Measurements from ENCODE around the gene ADRB2.

The ADRB2 gene

GRCh38 chr5:148805326-148806290 is 20.8 kb upstream of the ADRB2 start:
- in situ Hi-C loops (cut with MboI; ENCODE audit: low sequenced_read_pairs): no loop called here

GRCh38 chr5:148806520-148806931 is 19.9 kb upstream of the ADRB2 start:
- in situ Hi-C loops (cut with MboI; ENCODE audit: low sequenced_read_pairs): no loop called here

- in situ Hi-C loops (cut with MboI; ENCODE audit: low sequenced_read_pairs): no loop called here
These were observed 18.6 kb upstream of the ADRB2 start for GRCh38 chr5:148807851-148808250.

DNA sequence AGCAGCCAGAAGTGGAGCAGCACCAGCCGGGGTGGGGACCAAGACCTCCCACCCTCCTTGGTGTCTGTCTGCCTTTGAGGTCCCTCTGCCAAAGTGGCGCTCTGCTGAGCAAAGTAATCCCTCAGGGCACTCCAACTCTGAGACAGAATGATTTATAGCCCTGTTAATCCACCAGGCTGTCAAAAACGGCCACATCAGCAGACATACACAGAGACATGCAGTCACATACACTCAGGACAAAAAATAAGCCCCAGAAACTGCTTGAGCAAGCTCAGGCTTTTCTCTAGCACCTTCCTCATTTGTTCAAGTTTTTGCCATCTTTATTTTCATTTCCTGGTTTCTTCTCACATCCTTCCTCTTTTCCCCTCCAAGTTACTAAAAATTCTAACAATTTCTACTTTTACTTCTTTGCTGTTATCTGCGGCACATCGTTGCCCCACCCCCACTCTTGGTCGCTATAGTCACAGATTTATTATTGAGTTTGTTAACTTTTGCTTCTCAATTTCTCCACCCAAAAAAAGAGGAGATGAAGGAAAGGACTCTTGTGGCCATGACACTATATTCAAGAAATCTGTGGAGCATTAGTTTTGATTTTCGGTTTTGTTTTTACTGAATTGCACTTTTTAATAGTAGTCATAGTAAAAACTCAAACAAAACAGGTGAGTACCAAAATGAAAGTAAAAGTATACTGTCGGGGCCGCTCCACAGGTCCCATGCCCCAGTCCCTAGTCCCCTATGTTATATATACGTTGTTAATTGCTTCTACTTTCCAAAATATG is 17.4 kb upstream of the ADRB2 start:
- in situ Hi-C loops (cut with MboI; ENCODE audit: low sequenced_read_pairs): no loop called here

- in situ Hi-C loops (cut with MboI; ENCODE audit: low sequenced_read_pairs): no loop called here
These were observed 16.5 kb upstream of the ADRB2 start for GRCh38 chr5:148809781-148810524.

GRCh38 chr5:148810823-148811222 is 15.6 kb upstream of the ADRB2 start:
- in situ Hi-C loops (cut with MboI; ENCODE audit: low sequenced_read_pairs): no loop called here

- in situ Hi-C loops (cut with MboI; ENCODE audit: low sequenced_read_pairs): no loop called here
These were observed 14.7 kb upstream of the ADRB2 start for GRCh38 chr5:148811756-148812155.

GRCh38 chr5:148815086-148815485 is 11.3 kb upstream of the ADRB2 start:
- in situ Hi-C loops (cut with MboI; ENCODE audit: low sequenced_read_pairs): no loop called here

GRCh38 chr5:148815578-148815977 is 10.8 kb upstream of the ADRB2 start:
- in situ Hi-C loops (cut with MboI; ENCODE audit: low sequenced_read_pairs): no loop called here

DNA sequence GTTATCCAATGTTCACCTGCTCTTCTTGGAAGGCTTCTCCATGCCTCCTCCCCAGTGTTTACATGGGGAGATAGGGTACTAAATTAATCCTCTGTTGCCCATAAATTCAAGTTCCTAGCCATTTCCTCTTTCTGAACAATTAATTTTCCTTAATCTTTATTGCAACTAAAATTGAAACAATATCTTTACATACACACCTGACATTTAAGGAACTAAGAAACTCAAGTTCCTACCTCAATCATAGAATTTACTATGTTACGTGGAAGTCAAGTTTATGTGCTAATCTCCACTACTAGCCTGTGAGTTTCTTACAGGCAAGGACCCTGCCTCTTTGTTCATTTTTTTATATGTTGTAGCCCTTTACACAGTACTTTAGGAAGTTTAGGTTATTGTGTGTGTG is 10.1 kb upstream of the ADRB2 start:
- in situ Hi-C loops (cut with MboI; ENCODE audit: low sequenced_read_pairs): no loop called here

- in situ Hi-C loops (cut with MboI; ENCODE audit: low sequenced_read_pairs): no loop called here
These were observed 9.6 kb upstream of the ADRB2 start for GRCh38 chr5:148816782-148817181.

DNA sequence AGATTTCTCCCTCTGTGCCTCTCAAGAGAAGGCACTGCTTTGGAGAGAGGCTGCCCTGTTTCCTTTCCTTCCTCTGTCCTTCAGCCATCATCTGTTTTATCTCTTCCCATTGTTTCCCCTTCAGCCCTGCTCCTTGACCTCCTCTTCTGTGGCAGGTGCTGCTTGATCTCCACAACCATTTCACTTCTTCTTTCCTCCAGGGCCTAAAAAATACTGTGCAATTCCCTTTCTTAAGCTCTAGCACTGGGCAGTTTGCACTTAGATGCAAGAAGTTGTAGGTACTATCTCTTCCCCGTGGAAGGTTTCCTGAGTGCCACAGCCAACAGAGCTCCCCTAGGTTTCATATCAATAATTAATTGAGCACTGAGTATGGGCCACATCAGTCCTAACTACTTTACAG is 8.8 kb upstream of the ADRB2 start:
- in situ Hi-C loops (cut with MboI; ENCODE audit: low sequenced_read_pairs): no loop called here

- in situ Hi-C loops (cut with MboI; ENCODE audit: low sequenced_read_pairs): no loop called here
These were observed 5.7 kb upstream of the ADRB2 start for GRCh38 chr5:148820461-148821395.

GRCh38 chr5:148823871-148824270 is 2.5 kb upstream of the ADRB2 start:
- in situ Hi-C loops (cut with MboI; ENCODE audit: low sequenced_read_pairs): no loop called here

DNA sequence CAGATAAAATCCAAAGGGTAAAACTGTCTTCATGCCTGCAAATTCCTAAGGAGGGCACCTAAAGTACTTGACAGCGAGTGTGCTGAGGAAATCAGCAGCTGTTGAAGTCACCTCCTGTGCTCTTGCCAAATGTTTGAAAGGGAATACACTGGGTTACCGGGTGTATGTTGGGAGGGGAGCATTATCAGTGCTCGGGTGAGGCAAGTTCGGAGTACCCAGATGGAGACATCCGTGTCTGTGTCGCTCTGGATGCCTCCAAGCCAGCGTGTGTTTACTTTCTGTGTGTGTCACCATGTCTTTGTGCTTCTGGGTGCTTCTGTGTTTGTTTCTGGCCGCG is 727 bp upstream of the ADRB2 start:
- in situ Hi-C loops (cut with MboI; ENCODE audit: low sequenced_read_pairs): no loop called here

DNA sequence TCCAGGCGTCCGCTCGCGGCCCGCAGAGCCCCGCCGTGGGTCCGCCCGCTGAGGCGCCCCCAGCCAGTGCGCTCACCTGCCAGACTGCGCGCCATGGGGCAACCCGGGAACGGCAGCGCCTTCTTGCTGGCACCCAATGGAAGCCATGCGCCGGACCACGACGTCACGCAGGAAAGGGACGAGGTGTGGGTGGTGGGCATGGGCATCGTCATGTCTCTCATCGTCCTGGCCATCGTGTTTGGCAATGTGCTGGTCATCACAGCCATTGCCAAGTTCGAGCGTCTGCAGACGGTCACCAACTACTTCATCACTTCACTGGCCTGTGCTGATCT is 294 bp downstream of the ADRB2 start:
- in situ Hi-C loops (cut with MboI; ENCODE audit: low sequenced_read_pairs): no loop called here

- in situ Hi-C loops (cut with MboI; ENCODE audit: low sequenced_read_pairs): no loop called here
These were observed 1.3 kb downstream of the ADRB2 start for GRCh38 chr5:148827723-148828122.

GRCh38 chr5:148828511-148829247 is 2.3 kb downstream of the ADRB2 start:
- in situ Hi-C loops (cut with MboI; ENCODE audit: low sequenced_read_pairs): no loop called here

DNA sequence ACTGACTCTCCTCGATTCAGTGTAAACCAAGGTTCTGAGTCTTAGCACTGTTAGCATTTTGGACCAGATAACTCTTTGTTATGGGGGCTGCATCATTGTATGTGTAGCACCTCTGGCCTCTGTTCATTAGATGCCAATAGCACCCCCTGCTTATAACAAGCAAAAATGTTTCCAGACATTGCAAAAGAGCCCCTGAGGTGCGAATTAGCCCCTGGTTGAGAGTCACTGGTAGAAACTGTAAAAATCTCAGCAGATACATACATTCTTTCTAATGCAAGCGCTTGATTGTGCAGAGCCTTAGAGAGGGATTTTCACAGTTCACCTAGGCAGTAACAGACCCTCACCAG is 2.8 kb downstream of the ADRB2 start:
- in situ Hi-C loops (cut with MboI; ENCODE audit: low sequenced_read_pairs): no loop called here

DNA sequence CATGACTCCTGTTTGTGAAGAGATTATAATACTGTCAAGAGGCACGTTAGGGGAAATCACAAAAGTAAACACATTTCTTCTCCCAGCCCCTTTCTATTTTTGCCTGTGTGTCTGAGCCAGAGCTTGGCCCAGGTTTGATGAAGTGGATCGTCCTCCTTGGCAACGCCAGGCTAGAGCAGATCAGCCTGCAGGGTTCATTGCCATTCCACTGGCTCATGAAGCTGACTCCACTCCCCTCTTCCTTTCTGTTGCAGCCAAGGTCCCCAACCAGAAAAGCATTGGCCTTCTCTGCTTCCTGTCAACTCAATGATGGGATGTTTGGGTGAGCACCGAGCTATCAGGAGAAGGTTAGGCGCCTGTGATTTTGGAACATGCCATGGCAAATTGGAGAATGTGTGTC is 3.3 kb downstream of the ADRB2 start:
- in situ Hi-C loops (cut with MboI; ENCODE audit: low sequenced_read_pairs): no loop called here

Data from hTERT RPE-1 (cell line).